ENCODE measurements around the gene DPH3. TPM values are rescaled to one million over a fixed set of nuclear protein-coding genes. Genes with fewer than 3 reads are reported as not detected.

The DPH3 gene
- total and polyA plus RNA-seq, 2 experiments from 2014 or later = 15.3 to 84.3 TPM

DNA sequence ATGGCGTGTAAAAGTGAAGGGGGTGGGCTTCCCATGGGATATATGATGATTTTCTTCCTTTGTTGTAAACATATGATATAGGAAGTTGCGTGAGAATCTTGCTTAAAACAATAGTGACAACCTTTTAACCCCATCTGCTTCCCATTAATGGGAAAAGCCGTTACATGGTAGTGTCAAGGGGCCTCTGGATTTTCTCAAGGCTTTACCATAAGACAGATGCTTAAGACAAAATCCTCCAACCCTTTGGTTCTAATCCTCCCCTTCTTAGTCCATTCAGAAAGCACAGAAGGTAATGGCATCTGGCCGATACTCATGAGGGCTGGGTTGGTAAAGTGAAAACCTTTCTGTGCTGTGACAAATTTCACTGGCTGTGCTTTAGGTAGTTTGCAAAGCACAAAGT, 25.0 kb downstream of the DPH3 start:
- no peak overlapping the region for H3K4me3 Mint-ChIP-seq
- H3K9me2 ChIP-seq (ENCODE audit: insufficient read depth) = 0 out of 2 replicates have a peak, but pooled peaks cover 6% of the 10 kb centered on the region
- no peaks in the 10 kb centered on the region; the same call in 2 of the 3 replicates for H3K9me3 Mint-ChIP-seq
- H3K27ac Mint-ChIP-seq = no peak overlapping the region
- H3K27ac ChIP-seq (ENCODE audit: low read depth) = no peak overlapping the region
- no peak for ATAC-seq
- H3K4me2 ChIP-seq = no peak overlapping the region
- no peaks in the 10 kb centered on the region for H3K36me3 Mint-ChIP-seq (ENCODE audit: low read depth)
- H4K20me1 ChIP-seq (replicated peaks; ENCODE audit: insufficient read depth) = no peaks in the 10 kb centered on the region
- no peaks in the 10 kb centered on the region for H3K4me1 Mint-ChIP-seq
- no peaks in the 10 kb centered on the region for H3K27me3 Mint-ChIP-seq (ENCODE audit: insufficient read depth, low read depth, poor library complexity)
- no peaks in the 10 kb centered on the region for H3K36me3 ChIP-seq (ENCODE audit: insufficient read depth)
- no peaks in the 10 kb centered on the region for H3F3A ChIP-seq (replicated peaks; ENCODE audit: low read depth)
- H2AFZ ChIP-seq = no peak overlapping the region
- no peaks in the 10 kb centered on the region for H3K4me1 ChIP-seq (ENCODE audit: insufficient read depth)
- H3K4me3 ChIP-seq = no peak overlapping the region
- no peaks in the 10 kb centered on the region for H3K79me2 ChIP-seq (replicated peaks; ENCODE audit: insufficient read depth)
- TF ChIP-seq NANOG (IDR thresholded peaks at IDR 0.05; ENCODE audit: borderline replicate concordance) (no peak), EZH2 (IDR thresholded peaks at IDR 0.05; ENCODE audit: low read depth, unreplicated experiment) (no peak), ZNF331 (CRISPR knock-in tag; IDR thresholded peaks at IDR 0.05; ENCODE audit: low read depth) (no peak)
- TF ChIP-seq, protein P1, sequence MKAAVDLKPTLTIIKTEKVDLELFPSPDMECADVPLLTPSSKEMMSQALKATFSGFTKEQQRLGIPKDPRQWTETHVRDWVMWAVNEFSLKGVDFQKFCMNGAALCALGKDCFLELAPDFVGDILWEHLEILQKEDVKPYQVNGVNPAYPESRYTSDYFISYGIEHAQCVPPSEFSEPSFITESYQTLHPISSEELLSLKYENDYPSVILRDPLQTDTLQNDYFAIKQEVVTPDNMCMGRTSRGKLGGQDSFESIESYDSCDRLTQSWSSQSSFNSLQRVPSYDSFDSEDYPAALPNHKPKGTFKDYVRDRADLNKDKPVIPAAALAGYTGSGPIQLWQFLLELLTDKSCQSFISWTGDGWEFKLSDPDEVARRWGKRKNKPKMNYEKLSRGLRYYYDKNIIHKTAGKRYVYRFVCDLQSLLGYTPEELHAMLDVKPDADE (IDR thresholded peaks at IDR 0.05) = no peak
- DNase-seq (ENCODE audit: low spot score) = no peak
- no peaks in the 10 kb centered on the region for H3K27me3 ChIP-seq (ENCODE audit: insufficient read depth)

DNA sequence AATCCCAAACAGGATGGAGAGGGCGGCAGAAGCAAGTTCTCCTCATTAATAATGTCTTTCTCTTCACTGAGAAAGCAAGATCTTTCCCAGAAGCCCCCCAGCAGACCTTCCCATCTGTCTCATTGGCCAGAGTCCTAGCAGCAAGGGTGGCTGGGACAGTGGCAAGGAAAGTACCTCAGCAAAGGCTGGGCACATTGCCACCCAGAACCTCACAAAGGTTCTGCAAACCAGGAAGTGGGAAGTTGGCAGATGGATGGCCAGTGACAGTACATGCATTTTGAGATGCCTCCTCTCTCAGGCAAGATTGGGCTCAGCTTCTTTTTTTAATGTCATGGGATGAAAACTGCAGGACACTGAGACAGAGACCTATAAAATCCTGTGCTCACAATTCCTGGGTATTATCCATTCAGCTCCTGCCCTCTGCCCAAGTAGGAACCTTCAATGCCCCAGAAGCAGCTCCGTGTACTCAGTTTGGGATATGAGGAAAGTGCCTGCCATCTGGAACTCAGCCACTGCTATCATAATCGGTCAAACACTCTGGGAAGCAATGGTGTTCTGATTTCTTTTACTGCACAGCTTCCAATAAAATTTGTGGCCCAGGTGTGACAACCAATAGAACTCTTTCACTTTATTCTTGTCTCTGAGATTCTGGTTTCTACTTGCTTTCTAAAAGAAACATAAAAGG, 25.5 kb downstream of the DPH3 start:
- Histone ChIP-seq H4K20me1 (replicated peaks; ENCODE audit: insufficient read depth) (no peaks in the 10 kb centered on the region), H3F3A (replicated peaks; ENCODE audit: low read depth) (no peaks in the 10 kb centered on the region), H3K79me2 (replicated peaks; ENCODE audit: insufficient read depth) (no peaks in the 10 kb centered on the region), H3K27me3 (ENCODE audit: insufficient read depth) (no peaks in the 10 kb centered on the region), H3K4me2 (no peak overlapping the region), H3K4me1 (ENCODE audit: insufficient read depth) (no peaks in the 10 kb centered on the region), H3K9me2 (ENCODE audit: insufficient read depth) (0 out of 2 replicates have a peak, but pooled peaks cover 6% of the 10 kb centered on the region), H3K27ac (ENCODE audit: low read depth) (no peak overlapping the region), H3K36me3 (ENCODE audit: insufficient read depth) (no peaks in the 10 kb centered on the region), H3K4me3 (no peak overlapping the region), H2AFZ (no peak overlapping the region)
- TF ChIP-seq ZNF114 (CRISPR knock-in tag; IDR thresholded peaks at IDR 0.05) (no peak), NANOG (IDR thresholded peaks at IDR 0.05; ENCODE audit: borderline replicate concordance) (no peak), ZNF331 (CRISPR knock-in tag; IDR thresholded peaks at IDR 0.05; ENCODE audit: low read depth) (no peak), JUNB (IDR thresholded peaks at IDR 0.05; ENCODE audit: unreplicated experiment) (no peak), EZH2 (IDR thresholded peaks at IDR 0.05; ENCODE audit: low read depth, unreplicated experiment) (no peak), EZH2phosphoT487 (IDR thresholded peaks at IDR 0.05; ENCODE audit: unreplicated experiment) (no peak)
- TF ChIP-seq, protein P2, sequence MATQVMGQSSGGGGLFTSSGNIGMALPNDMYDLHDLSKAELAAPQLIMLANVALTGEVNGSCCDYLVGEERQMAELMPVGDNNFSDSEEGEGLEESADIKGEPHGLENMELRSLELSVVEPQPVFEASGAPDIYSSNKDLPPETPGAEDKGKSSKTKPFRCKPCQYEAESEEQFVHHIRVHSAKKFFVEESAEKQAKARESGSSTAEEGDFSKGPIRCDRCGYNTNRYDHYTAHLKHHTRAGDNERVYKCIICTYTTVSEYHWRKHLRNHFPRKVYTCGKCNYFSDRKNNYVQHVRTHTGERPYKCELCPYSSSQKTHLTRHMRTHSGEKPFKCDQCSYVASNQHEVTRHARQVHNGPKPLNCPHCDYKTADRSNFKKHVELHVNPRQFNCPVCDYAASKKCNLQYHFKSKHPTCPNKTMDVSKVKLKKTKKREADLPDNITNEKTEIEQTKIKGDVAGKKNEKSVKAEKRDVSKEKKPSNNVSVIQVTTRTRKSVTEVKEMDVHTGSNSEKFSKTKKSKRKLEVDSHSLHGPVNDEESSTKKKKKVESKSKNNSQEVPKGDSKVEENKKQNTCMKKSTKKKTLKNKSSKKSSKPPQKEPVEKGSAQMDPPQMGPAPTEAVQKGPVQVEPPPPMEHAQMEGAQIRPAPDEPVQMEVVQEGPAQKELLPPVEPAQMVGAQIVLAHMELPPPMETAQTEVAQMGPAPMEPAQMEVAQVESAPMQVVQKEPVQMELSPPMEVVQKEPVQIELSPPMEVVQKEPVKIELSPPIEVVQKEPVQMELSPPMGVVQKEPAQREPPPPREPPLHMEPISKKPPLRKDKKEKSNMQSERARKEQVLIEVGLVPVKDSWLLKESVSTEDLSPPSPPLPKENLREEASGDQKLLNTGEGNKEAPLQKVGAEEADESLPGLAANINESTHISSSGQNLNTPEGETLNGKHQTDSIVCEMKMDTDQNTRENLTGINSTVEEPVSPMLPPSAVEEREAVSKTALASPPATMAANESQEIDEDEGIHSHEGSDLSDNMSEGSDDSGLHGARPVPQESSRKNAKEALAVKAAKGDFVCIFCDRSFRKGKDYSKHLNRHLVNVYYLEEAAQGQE (IDR thresholded peaks at IDR 0.05; ENCODE audit: unreplicated experiment) = no peak
- TF ChIP-seq, protein P1 (IDR thresholded peaks at IDR 0.05) = no peak
- Mint-ChIP-seq H3K27me3 (ENCODE audit: insufficient read depth, low read depth, poor library complexity) (no peaks in the 10 kb centered on the region), H3K36me3 (ENCODE audit: low read depth) (no peaks in the 10 kb centered on the region), H3K4me1 (no peaks in the 10 kb centered on the region), H3K9me3 (no peaks in the 10 kb centered on the region; the same call in 2 of the 3 replicates), H3K4me3 (no peak overlapping the region), H3K27ac (no peak overlapping the region)
- ATAC-seq (no peak), DNase-seq (ENCODE audit: low spot score) (no peak)
